LNCAP (cell line): ENCODE results near the gene RAD18.

ENCODE experiments used
- TF ChIP-seq, protein P1 (sequence below): fragments of 450-650 bp; IDR thresholded peaks from 2 replicates; pipeline ENCODE4 v1.5.1; 2017; ENCODE audit warnings: mild to moderate bottlenecking

Gene RAD18

GRCh38 chr3:8845641-8846040, 117.6 kb downstream of the RAD18 start:
- TF ChIP-seq, protein P1, sequence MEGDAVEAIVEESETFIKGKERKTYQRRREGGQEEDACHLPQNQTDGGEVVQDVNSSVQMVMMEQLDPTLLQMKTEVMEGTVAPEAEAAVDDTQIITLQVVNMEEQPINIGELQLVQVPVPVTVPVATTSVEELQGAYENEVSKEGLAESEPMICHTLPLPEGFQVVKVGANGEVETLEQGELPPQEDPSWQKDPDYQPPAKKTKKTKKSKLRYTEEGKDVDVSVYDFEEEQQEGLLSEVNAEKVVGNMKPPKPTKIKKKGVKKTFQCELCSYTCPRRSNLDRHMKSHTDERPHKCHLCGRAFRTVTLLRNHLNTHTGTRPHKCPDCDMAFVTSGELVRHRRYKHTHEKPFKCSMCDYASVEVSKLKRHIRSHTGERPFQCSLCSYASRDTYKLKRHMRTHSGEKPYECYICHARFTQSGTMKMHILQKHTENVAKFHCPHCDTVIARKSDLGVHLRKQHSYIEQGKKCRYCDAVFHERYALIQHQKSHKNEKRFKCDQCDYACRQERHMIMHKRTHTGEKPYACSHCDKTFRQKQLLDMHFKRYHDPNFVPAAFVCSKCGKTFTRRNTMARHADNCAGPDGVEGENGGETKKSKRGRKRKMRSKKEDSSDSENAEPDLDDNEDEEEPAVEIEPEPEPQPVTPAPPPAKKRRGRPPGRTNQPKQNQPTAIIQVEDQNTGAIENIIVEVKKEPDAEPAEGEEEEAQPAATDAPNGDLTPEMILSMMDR: no peak

DNA sequence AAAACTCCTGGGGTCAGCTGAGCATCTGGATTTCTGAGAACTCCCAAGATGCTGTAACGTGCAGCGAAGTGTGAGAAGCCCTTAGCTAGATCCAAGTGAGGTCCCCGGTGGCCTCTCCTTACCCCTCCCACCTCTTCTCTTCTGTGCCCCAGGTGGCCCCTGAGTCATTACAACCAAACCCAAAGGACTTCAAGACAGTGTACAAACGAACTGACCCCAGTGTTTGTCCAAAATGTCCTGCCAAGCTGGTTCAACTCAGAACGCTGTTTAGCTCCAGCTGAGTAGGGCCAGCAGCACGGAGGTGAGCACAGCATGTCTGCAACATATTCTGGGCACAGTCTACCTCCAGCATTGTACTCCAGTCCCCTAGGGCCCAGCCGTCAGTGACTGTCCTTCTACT, 119.9 kb downstream of the RAD18 start:
- TF ChIP-seq, protein P1: no peak

DNA sequence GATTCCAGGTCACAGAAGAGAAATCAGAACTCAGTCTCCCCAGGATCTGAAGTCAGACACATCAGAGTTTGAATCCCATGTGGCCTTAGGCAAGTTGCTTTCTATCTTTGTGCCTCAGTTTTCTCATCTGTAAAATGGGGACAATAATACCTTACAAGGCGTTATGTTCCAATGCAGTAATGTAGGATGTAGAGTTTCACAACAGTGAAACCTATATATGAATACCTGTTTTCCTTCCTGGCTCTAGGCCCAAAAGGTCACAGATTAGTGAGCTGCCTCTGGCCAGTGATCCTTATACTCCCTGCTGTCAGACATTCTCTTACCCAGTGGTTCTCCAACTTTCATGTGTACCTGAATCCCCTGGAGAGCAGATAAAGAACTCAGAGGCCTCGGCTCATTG, 121.0 kb downstream of the RAD18 start:
- TF ChIP-seq, protein P1: no peak

DNA sequence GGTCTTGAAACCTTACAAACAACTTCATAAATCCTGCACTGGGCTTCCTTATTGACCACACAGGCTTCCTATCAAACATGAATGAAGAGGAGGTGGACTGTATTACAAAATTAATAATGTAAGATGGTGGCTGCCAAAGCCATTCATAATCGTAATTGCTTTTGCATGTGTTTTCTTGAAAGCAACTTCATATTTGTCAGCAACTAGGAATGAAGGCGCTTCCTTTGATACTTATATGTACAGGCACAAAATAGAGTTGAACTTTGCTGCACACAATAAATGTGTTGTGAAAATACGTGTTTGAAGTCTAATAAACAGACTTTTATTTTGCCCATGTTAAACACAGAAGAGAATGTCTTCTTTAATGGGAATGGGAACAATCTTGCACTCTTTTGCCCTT, 121.8 kb downstream of the RAD18 start:
- TF ChIP-seq, protein P1: no peak

- TF ChIP-seq, protein P1: no peak
Observed at GRCh38 chr3:8840556-8840955, 122.7 kb downstream of the RAD18 start.

DNA sequence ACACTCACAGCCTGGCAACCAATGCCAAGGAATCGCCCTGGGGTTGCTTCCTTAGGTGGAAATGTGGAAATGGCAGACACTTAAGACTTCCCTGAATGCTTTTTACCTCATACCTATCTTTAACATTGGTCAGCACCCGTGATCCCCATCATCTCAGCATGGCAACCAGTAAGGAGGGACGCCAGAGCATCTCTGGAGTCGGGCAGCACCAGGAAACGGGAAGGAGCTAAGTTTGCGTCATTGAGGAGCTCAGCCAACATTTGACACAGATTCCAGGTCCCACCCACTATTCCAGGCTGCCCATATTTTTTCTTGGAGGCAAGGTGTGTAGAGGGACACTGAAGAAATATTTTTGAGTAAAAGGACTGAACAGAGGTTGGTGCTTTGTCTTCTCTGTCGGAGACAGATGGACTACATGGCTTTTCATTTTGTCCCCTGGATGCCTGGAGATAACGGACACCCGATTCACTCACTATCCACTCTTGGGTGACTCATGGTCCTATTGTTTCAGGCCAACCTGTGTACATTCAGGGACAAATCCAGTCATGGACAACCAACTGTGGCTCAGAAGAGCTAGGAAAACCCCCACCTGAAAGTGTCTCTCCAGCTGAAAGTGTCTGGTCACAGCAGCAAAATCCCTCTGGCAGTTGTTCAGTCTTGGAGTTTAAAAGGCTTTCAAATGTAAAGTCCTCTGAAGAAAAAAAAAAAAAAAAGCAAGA, 123.5 kb downstream of the RAD18 start:
- TF ChIP-seq, protein P1: no peak

DNA sequence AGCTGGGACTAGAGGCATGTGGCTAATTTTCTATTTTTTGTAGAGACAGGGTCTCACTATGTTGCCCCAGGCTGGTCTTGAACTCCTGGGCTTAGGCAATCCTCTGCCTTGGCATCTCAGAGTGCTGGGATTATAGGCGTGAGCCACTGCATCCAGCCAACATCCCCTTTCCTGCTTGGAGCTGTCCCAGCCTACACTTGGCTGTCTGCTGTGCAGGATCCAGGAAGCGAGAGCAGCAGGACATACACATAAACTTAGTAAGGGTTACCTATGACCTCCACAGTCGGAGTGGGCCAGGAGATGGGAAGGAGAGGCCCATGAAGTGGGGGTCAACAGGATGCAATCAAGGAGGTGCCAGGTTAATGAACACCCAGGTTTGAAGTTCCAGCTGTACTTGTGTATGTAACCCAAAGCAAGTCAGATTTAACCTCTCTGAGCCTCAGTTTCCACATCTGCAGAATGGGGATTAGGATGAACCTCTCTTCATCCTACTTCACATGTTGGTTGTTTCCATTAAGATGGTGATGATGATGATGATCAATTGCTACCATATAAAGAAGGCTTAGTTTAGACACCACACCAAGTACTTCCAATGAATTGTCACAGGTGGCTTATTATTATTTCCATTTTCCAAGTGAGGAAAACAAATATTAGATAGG, 124.4 kb downstream of the RAD18 start:
- TF ChIP-seq, protein P1: no peak
